Mesenchymal stem cell (in vitro differentiated cells and primary cell): ENCODE measurements around the gene NBPF19. TPM values are rescaled to one million over a fixed set of nuclear protein-coding genes. Genes with fewer than 3 reads are reported as not detected.
A peak's percentile ranks its signal among the peaks of the same experiment; 100 is the strongest.
"Not testable (repeated sequence)": the region's sequence is repeated elsewhere in the genome, so short reads cannot be mapped to it uniquely, and the experiment has no call there.

Experiments used
- DNase-seq: peaks from one replicate; pipeline ENCODE4 v3.0.0-alpha.2; 2013
- H2AFZ ChIP-seq: one replicate; pipeline ENCODE4 v1.6.1; 2013; ENCODE audit warnings: low read depth, mild to moderate bottlenecking, control low read depth, inconsistent platforms, low read length, moderate library complexity
- H2AK5ac ChIP-seq: 2 replicates; pipeline ENCODE4 v1.6.1; 2013; ENCODE audit warnings: low read length, moderate library complexity, mild to moderate bottlenecking, inconsistent platforms; ENCODE audit not compliant: severe bottlenecking
- H2BK120ac ChIP-seq: one replicate; pipeline ENCODE4 v1.6.1; 2013; ENCODE audit warnings: low read depth, mild to moderate bottlenecking, inconsistent platforms, low read length, moderate library complexity
- H2BK12ac ChIP-seq, 2 experiments: one replicate each; pipeline ENCODE4 v1.6.1; 2013; ENCODE audit warnings: inconsistent platforms in 2 of 2, low read length in 2 of 2, mild to moderate bottlenecking in 2 of 2, moderate library complexity in 2 of 2, control low read depth in 1 of 2
- H2BK15ac ChIP-seq: one replicate; pipeline ENCODE4 v1.6.1; 2013; ENCODE audit warnings: mild to moderate bottlenecking, low read depth, inconsistent platforms; ENCODE audit not compliant: poor library complexity, severe bottlenecking
- H2BK5ac ChIP-seq: 2 replicates; pipeline ENCODE4 v1.6.1; 2013; ENCODE audit warnings: low read depth, mild to moderate bottlenecking, low read length, control low read depth, inconsistent platforms; ENCODE audit not compliant: poor library complexity, severe bottlenecking
- H3K14ac ChIP-seq, 2 experiments: one replicate each; pipeline ENCODE4 v1.6.1; 2013; ENCODE audit warnings: inconsistent platforms in 2 of 2, low read length in 2 of 2, control low read depth in 1 of 2, mild to moderate bottlenecking in 1 of 2, moderate library complexity in 1 of 2
- H3K18ac ChIP-seq, 2 experiments: one replicate each; pipeline ENCODE4 v1.6.1; 2013; ENCODE audit warnings: inconsistent platforms in 2 of 2, low read length in 2 of 2, control low read depth in 1 of 2, low read depth in 1 of 2, mild to moderate bottlenecking in 1 of 2
- H3K23ac ChIP-seq, 2 experiments: one replicate each; pipeline ENCODE4 v1.6.1; 2013; ENCODE audit warnings: inconsistent platforms in 2 of 2, low read length in 2 of 2, mild to moderate bottlenecking in 2 of 2, moderate library complexity in 2 of 2, control low read depth in 1 of 2
- H3K27ac ChIP-seq: 2 replicates; pipeline ENCODE4 v1.5.1; 2013; ENCODE audit warnings: mild to moderate bottlenecking, moderate library complexity, low read length, control low read depth, inconsistent platforms; ENCODE audit not compliant: poor library complexity, severe bottlenecking
- H3K27me3 ChIP-seq, 2 experiments: 2 replicates each; pipeline versions ENCODE4 v1.6.1 to v1.7.0; 2013; ENCODE audit warnings: low read length in 2 of 2, mild to moderate bottlenecking in 2 of 2, moderate library complexity in 2 of 2, control low read depth in 1 of 2, inconsistent platforms in 1 of 2; ENCODE audit not compliant: control insufficient read depth in 1 of 2, insufficient read depth in 1 of 2
- H3K36me3 ChIP-seq, 2 experiments: 2 replicates each; pipeline versions ENCODE4 v1.6.1 to v1.7.0; 2013; ENCODE audit warnings: low read length in 2 of 2, control low read depth in 1 of 2, inconsistent platforms in 1 of 2, low read depth in 1 of 2, mild to moderate bottlenecking in 1 of 2; ENCODE audit not compliant: insufficient read depth in 2 of 2, control insufficient read depth in 1 of 2
- H3K4ac ChIP-seq, 2 experiments: one replicate each; pipeline ENCODE4 v1.6.1; 2013; ENCODE audit warnings: inconsistent platforms in 2 of 2, low read length in 2 of 2, mild to moderate bottlenecking in 2 of 2, moderate library complexity in 2 of 2, control low read depth in 1 of 2, low read depth in 1 of 2
- H3K4me1 ChIP-seq: 2 replicates; pipeline ENCODE4 v1.6.1; 2013; ENCODE audit warnings: low read depth, low read length, control low read depth; ENCODE audit not compliant: control insufficient read depth, insufficient read depth
- H3K4me2 ChIP-seq: 2 replicates; pipeline ENCODE4 v1.6.1; 2013; ENCODE audit warnings: low read length, mild to moderate bottlenecking, inconsistent platforms; ENCODE audit not compliant: poor library complexity, severe bottlenecking
- H3K4me3 ChIP-seq, 2 experiments: 2 replicates each; pipeline versions ENCODE4 v1.5.1 to v1.7.0; 2013; ENCODE audit warnings: low read length in 2 of 2, mild to moderate bottlenecking in 2 of 2, control low read depth in 1 of 2, low read depth in 1 of 2; ENCODE audit not compliant: insufficient read depth in 1 of 2
- H3K79me1 ChIP-seq: replicated peaks from 2 replicates; pipeline ENCODE4 v1.6.1; 2013; ENCODE audit warnings: mild to moderate bottlenecking, control low read depth, low read length, inconsistent platforms; ENCODE audit not compliant: poor library complexity, severe bottlenecking
- H3K9ac ChIP-seq: 2 replicates; pipeline ENCODE4 v1.7.0; 2013; ENCODE audit warnings: mild to moderate bottlenecking, low read length, moderate library complexity
- H3K9me3 ChIP-seq: 2 replicates; pipeline ENCODE4 v1.7.0; 2013; ENCODE audit warnings: mild to moderate bottlenecking, low read length; ENCODE audit not compliant: control insufficient read depth
- H4K8ac ChIP-seq: one replicate; pipeline ENCODE4 v1.6.1; 2013; ENCODE audit warnings: inconsistent platforms, mild to moderate bottlenecking, low read length, moderate library complexity
- H4K91ac ChIP-seq: one replicate; pipeline ENCODE4 v1.6.1; 2013; ENCODE audit warnings: mild to moderate bottlenecking, low read length, inconsistent platforms
- WGBS: methylation state at CpG from one replicate; pipeline ENCODE4 v1.1.7; 2013; ENCODE audit warnings: mixed read lengths; 5-methylcytosine and 5-hydroxymethylcytosine counted together
- polyA plus RNA-seq, 2 experiments: library from polyadenylated mRNA; stranded (reverse); fragments of 200-250 nt; gene quantifications; one replicate each; pipeline ENCODE4 v1.2.3, GENCODE V29; 2013

Gene NBPF19
- 1.8 TPM for polyA plus RNA-seq (2013, experiment 1 of 2)
- 1.8 TPM for polyA plus RNA-seq (2013, experiment 2 of 2)

GRCh38 chr1:149474745-149475144 is at the start of gene NBPF19:
Gene NBPF19 (plus strand): TSS chr1:149475045. CDS start chr1:149475933, 888 bp downstream.
- WGBS: no CpG with 5 or more reads among the region's 2 CpGs
- H2AFZ ChIP-seq, H3K14ac ChIP-seq, H2BK5ac ChIP-seq, H4K91ac ChIP-seq, H4K8ac ChIP-seq, H2BK120ac ChIP-seq, H3K27ac ChIP-seq, H3K4ac ChIP-seq, H3K36me3 ChIP-seq, H3K4me1 ChIP-seq, H2BK15ac ChIP-seq, H3K4me3 ChIP-seq, H3K9me3 ChIP-seq, H3K18ac ChIP-seq, H3K79me1 ChIP-seq, H3K9ac ChIP-seq, H2BK12ac ChIP-seq, DNase-seq, H3K23ac ChIP-seq, H2AK5ac ChIP-seq, H3K4me2 ChIP-seq, H3K27me3 ChIP-seq: not testable (repeated sequence)

GRCh38 chr1:149428317-149428716 is 46.5 kb upstream of the NBPF19 start:
- H3K9ac ChIP-seq, H3K4me3 ChIP-seq, H2BK120ac ChIP-seq, DNase-seq, H4K91ac ChIP-seq, H2BK15ac ChIP-seq, H3K14ac ChIP-seq, H3K4me1 ChIP-seq, H3K4ac ChIP-seq, H2AFZ ChIP-seq, H3K27ac ChIP-seq, H3K36me3 ChIP-seq, H2BK12ac ChIP-seq, H3K18ac ChIP-seq, H3K4me2 ChIP-seq, H3K23ac ChIP-seq, H3K9me3 ChIP-seq, H2BK5ac ChIP-seq, H2AK5ac ChIP-seq, H4K8ac ChIP-seq, H3K27me3 ChIP-seq, H3K79me1 ChIP-seq: not testable (repeated sequence)
- WGBS: no CpG with 5 or more reads among the region's 3 CpGs

GRCh38 chr1:149445451-149445850 is 29.4 kb upstream of the NBPF19 start:
- H3K4ac ChIP-seq: not testable (repeated sequence)

GRCh38 chr1:149452196-149452595 is 22.6 kb upstream of the NBPF19 start:
- H2AFZ ChIP-seq, H3K23ac ChIP-seq, H2AK5ac ChIP-seq, H3K36me3 ChIP-seq, H2BK5ac ChIP-seq, H2BK15ac ChIP-seq, H4K91ac ChIP-seq, H3K4ac ChIP-seq, H3K4me2 ChIP-seq, H3K9ac ChIP-seq, H3K27ac ChIP-seq, H3K4me3 ChIP-seq, H3K9me3 ChIP-seq, H3K18ac ChIP-seq, H3K79me1 ChIP-seq, H3K27me3 ChIP-seq, DNase-seq, H2BK12ac ChIP-seq, H2BK120ac ChIP-seq, H3K4me1 ChIP-seq, H4K8ac ChIP-seq, H3K14ac ChIP-seq: not testable (repeated sequence)
- no CpG with 5 or more reads among the region's 2 CpGs for WGBS

More at GRCh38 chr1:149445451-149445850, 29.4 kb upstream of the NBPF19 start:
- H2BK15ac ChIP-seq, H2BK12ac ChIP-seq, H3K4me1 ChIP-seq, H3K9me3 ChIP-seq, H3K14ac ChIP-seq, H3K4me3 ChIP-seq, H3K27ac ChIP-seq, H3K18ac ChIP-seq, H4K8ac ChIP-seq, H3K79me1 ChIP-seq, H3K9ac ChIP-seq, H3K4me2 ChIP-seq, H3K23ac ChIP-seq, H4K91ac ChIP-seq, H3K27me3 ChIP-seq, H2AFZ ChIP-seq, H2AK5ac ChIP-seq, H2BK120ac ChIP-seq, H2BK5ac ChIP-seq, H3K36me3 ChIP-seq: not testable (repeated sequence)
- DNase-seq: peak; percentile 11
- no CpG with 5 or more reads among the region's 6 CpGs for WGBS
